ENCODE results near the gene GAL3ST1.
"Not testable (repeated sequence)": the region's sequence is repeated elsewhere in the genome, so short reads cannot be mapped to it uniquely, and the experiment has no call there.

GAL3ST1 gene

GRCh38 chr22:30596199-30596598 lies 21.7 kb upstream of the GAL3ST1 start:
- no peak for DNase-seq

- not testable (repeated sequence) for DNase-seq
Measured at GRCh38 chr22:30592360-30592713, 17.9 kb upstream of the GAL3ST1 start.

DNA sequence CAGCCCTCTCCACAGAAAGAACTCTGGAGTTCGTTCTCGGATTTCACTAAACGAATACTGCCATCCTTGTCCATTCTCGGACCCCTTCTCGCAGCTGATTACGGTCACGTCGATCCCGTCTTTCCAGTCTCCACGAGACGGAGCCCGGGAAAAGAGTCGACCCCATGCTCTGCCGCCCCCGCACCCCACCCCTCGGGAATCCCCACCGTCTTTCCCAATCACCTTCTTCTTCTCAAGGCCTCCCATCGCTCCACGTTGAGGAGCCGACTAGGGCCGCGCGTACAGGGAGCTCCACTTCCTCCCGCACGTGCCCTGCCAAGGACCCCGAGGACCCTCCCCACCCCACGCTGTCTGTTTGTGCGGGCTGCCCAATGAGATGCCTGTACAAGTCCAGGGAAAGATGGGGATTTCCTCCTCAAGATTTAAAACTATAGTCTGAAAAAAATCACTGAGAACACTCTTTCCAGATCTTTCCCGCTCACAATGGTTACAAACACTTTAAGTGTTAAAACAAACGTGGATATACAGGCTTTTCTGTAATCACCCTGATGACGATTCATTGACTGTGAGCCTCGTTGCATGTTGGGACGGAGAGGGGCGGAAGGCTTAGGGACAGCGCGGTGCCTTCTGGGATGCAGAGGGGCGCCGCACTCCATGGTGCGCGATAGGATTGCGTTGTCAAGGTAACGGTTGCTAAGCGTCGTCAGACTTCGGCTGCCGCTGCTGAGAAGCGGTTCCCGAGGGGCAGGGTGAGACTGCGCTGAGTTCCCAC lies 17.3 kb upstream of the GAL3ST1 start, which contains the start of gene PES1:
Gene PES1, minus strand, starts transcription at position 323 of the 772 bp plus-strand sequence. Its CDS starts 77 bp downstream, at position 246.
- DNase-seq: peak; percentile 90 to 98 (median 97)

DNA sequence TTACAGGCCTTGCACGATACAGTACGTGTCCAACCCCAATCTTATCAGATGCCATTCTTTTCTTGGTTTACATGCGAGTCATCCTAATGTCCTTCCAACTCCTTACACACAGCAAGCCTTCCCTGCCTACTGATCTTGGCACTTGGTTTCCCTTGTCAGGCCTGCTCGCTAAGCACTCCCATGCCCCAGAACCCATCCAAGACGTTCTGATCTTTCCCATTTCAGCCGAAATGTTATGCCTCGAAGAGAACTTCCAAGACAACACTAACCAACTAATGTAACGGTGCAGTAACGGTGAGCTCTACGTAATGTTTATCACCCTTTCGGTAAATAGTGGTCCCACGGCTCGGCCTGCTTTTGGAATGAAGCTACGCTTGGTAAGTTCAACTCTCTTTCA lies 16.7 kb upstream of the GAL3ST1 start:
- no peak for DNase-seq

- no peak for DNase-seq
Measured at GRCh38 chr22:30586414-30586813, 11.9 kb upstream of the GAL3ST1 start.

DNA sequence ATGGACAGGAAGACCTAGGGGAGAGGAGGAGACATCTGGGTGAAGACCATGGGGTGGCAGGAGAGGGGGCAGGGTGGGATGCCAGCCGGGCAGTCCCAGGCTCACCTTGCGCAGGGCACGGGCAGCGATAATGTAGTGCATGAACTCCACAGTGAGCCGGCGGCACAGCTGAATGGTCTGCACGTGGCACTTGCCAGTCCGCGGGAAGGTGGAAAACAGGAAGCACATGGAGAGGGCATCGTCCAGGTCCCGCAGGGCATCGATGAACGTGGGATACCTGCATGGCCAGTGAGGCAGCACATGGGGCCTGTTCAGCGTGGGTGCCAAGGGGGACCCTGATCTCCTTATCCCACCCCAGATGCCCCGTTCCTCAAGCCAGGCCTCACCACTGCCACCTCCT lies 10.0 kb upstream of the GAL3ST1 start:
- no peak for DNase-seq

DNA sequence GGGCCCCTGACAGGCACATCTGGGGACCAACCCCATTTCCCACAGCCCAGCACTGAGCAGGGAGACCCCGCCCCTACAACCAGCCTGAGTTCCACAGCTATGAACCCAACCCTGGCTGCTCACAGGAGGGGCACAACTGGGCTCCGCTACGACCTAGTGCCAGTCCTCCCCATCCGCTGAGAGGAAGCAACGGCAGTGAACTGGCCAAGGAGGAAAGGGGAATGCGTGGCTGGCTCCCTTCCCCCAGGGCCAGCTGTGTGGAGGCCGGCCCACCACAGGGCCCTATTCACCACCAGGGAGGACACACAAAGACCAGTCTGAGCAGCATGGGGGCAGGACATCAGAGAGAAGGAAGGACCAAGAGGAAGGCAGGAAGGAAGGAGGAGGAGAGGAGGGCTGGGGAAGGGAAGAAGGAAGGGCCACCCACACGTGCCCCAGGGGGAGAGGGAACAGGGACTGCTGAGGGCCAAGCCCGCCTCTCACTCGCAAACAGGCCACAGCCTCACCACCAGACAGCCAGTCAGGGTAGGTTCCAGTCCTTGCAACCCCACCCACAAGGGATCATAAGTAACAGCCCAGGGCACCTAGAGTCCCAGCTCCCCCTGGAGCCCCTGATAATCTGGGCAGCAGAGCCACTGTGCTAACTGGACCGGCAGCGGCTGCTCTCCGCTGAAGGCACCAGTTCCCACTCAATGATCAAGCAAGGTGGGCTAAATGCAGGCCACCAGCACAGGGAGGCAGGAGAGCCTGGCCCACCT lies 8.5 kb upstream of the GAL3ST1 start:
- no peak for DNase-seq

DNA sequence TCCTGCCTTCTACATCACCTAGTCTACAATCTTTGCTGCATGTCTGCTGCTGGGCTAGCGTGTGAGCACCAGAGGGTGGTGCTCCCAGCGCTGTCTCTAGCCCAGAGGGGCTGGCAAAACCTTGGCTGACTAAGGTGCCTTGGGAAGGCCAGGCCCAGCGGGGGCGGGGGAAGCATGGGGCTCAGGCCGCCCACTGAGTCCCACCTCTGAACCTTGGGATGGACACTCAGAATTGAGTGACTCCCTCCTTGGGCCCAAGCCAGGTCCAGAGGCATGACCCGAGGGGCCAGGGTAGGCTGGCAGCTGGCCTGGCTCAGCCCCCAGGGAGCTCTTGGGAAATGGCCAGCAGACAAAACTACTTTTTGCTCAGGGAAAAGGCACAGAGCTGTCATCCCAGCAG lies 7.6 kb upstream of the GAL3ST1 start:
- no peak for DNase-seq

DNA sequence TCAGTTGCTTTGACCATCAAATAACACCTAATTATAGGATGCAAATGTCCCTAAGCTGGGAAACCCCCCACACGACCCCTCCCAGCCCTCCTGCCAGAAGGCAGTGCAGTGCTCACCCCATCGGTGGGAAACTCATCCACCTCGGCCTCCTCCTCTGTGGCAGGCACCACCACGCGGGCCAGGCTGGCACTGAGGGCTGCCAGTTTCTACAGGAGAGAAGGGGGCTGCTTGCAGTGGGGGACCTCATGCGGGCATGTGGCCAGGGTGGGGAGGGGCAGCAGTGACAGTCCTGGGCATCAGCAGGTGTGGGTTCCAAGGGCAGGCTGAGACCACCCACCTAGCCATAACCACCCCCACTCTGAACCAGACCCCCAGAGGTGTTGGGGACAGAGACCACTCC lies 6.4 kb upstream of the GAL3ST1 start:
- DNase-seq: no peak

DNA sequence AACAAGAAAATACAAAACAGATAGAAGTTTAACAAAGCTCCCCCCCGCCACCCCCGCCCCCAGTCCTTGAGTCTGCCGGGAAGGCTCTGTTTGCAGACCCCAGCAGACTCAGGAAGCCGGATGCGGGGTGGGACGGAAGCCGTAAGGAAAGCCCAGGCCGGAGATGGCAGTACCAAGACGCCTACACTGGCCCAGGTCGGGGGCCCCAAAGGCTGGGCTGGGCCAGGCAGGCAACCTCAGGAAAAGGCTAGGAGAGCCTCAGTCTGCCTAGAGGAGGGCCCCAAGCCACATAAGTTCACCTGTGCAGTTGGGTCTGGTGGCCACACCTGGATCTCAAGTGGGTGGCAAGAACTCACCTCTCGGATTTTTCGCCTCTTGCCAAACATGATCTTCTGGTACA lies 4.0 kb upstream of the GAL3ST1 start:
- DNase-seq: no peak

DNA sequence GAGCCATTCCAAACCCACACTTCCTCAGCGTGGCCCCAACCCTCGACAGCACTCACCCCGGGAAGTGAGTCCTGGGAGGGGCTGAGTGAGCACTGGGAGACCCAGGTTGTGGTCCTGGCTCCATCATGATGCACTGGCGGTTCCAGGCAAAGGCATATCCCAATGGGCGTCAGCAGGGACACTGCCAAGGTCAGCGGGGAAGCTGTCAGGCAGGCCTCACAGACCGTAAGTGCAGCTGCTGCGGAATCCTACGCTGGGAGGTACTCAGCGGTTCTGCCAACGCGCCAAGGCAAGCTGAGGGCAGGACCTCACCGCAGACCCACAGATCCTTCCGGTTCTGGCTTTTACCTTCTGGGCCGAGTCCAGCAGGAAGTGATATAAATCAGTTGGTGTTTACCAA lies 1.4 kb upstream of the GAL3ST1 start:
- DNase-seq: no peak

DNA sequence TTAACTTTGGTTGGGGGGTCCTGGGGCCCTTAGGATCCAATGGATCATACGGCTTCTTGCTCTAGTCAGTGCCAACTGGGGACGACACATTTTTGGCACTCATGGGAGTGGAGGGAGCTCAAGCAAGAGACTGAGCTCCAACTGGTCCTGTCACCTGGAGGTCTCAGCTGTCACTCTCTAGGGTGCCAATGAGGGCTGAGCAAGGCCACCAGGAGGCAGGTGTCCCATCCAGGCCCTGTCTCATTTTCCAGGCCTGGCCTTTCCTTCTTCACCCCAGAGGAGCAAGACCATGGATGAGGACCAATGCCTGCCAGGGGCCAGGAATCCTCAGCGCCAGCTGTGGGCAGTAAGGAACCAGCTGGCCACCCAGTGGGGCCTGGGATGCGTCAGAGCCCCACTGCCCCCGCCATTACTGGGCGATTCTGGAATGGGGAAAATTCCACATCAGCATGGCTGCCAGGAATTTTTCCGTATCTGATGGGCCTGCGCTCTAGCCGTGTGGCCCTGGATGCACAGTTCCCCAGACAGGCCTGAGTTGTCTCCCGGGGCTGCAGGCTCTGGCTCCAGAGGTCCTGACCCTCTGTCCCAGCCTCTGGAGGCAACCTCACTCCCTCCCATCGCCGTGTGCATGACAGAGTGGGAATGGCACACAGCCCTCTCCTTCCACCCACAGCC lies 669 bp upstream of the GAL3ST1 start:
- DNase-seq: no peak

DNA sequence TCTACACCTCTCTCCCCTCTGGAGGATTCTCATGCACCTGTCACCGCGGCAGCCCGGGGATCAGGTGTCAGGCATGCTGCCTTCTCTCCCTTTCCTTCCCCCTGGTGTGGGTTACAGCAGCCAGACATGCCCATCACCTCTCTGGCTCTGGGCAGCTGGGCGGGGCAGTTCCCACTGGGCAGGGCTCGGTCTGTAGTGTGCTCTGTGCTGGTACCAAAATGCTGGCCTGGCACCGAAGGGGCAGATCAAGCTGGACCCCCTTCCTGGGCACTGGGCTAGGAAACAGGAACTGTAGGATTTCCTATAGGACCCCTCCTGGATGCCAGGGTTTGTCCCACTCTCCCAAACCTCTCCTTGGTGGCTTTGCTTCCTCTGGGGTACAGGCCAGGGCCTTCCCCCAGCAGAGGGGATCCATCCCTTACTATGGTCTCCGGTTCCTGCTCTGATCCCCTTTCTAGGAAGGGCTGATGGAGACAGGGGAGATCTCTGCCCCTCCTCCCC lies 821 bp downstream of the GAL3ST1 start:
- DNase-seq: peak in 2 of 3 experiments; percentile 6 to 11

DNA sequence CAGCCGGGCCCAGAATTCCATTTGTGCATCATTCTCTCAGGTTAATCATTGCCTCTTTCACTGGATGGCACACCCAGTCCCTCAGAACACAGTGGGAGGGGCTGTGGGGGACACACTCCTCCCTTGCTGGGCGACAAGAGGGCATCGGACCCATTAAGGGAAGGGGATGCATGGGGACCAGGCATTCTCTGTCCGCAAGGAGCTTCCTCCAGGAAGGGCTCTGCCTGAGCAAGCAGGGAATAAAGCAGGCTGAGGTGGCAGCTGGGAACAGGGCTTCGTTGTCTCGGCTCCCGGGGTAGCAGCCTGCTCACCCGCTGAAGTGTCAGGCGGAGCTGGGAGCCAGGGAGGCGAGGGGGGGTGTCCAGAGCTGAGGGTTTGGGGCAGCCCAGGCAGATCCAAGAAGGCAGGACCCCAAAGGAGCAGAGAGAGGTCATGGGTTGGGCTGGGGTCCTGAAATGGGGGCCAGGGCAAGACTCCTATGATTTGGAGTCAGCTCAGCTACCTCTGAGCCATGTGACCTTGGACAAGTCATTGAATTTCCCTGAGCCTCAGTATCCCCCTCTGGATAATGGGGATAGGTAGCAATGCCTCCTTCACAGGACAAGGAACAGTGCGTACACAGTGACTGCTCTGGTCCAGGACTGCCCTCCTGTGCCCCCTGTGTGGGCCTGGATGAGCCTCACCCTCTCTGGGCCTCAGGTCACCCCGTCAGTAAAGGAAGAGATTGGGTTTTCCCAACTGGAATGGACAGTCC lies 1.4 kb downstream of the GAL3ST1 start:
- no peak for DNase-seq

- no peak for DNase-seq
Measured at GRCh38 chr22:30572210-30572609, 2.3 kb downstream of the GAL3ST1 start.

DNA sequence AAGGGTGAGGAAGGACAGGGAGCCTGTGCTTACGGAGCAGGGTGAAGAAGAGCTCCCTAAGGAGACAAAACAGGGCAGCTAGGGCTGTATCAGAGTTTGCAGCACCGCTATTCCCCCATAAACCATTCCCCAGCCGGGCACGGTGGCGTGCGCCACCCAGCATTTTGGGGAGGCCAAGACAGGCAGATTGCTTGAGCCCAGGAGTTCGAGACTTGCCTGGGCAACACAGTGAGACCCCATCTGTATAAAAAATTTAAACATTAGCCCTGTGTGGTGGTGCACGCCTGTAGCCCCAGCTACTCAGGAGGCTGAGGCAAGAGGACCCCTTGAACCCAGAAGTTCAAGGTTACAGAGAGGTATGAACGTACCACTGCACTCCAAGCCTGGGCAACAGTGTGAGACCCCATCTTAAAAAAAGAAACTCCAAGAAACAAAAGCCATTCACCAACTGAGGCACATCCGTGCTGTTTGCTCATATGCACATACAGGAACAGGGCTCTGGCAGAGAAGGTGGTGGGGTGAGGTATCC lies 4.7 kb downstream of the GAL3ST1 start:
- DNase-seq: no peak

DNA sequence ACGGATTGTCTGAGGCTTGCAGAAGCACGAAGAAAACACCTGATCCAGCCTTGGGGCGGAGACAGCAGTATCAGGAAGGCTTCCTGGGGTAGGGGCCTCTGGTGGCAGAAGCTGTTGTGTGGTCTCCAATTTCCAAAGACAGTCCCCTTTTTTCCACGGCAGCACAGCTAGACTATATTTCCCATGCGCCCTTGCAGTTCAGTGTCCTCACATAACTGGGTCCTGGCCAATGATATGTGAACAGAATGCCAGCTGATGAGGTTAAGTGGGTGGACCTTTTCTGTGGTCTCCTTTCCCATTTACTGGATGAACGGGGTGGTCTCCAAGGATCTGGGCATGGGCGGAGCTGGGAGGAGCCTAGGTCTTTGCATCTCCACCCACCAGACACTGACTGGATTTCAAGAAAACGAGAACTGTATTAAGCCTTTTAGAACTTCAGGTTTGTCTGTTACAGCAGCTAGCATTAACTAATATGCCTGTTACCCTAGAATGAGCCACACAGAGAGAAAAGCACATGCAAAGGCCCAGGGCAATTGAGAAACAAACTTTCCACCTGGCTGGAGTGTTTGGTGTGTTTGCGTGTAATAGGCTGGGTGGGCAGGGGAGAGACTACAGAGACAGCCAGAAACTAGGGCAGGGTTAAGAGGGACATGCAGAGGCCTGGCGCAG lies 6.2 kb downstream of the GAL3ST1 start:
- DNase-seq: no peak

- not testable (repeated sequence) for DNase-seq
Measured at GRCh38 chr22:30567277-30567676, 7.2 kb downstream of the GAL3ST1 start.

DNA sequence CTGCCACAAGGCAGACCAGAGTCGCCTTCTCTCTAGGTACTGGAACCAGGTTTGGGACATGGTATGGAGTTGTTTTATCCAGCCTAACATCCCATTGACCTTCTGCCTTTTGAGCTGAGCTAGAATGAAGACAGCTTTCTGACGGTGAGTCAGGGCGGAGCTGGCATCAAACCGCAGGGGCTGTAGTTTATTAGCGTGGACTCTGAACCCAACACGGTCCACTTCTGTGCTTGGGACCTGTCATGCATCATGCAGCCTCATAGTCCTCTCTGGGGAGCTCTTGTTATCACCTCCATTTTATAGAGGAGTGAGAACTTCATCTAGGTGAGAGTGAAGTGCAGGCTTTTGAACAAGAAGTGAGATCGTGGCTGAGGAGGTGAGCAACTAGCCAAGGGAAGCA lies 8.3 kb downstream of the GAL3ST1 start:
- no peak for DNase-seq

DNA sequence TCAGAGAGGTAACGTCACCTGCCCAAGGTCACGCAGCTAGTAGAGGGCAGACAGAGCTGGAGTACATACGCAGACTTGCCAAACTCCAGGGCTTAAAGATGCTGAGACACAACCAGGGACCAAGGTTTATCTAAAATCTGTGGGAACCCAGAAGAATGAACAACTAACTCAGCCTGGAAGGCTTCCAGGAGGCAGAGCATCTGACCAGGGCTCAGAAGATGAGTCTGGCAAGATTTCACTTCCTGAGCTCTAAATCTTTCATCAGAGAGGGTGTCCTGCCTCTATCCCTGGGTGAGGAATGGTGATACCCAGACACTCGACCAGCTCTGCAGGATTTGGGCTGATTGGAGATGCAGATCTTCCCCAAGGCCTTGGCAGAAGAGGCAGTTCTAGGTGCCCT lies 9.1 kb downstream of the GAL3ST1 start:
- DNase-seq: no peak

GRCh38 chr22:30564761-30565119 lies 9.7 kb downstream of the GAL3ST1 start:
- no peak for DNase-seq

Measured in NCI-H1417 (cell line).